Measurements from ENCODE around the gene CCNA1. TPM values are rescaled to one million over a fixed set of nuclear protein-coding genes. Genes with fewer than 3 reads are reported as not detected.

CCNA1 gene
- total RNA-seq, 1 experiment from 2014 or later = not detected

GRCh38 chr13:36412736-36413135 is 19.6 kb upstream of the CCNA1 start:
- ChIA-PET CTCF (no interaction called here), POLR2A (no interaction called here)
- H3K9me3 ChIP-seq (ENCODE audit: control insufficient read depth, insufficient read depth, low read depth, low read length) = no peaks in the 10 kb centered on the region
- H3K4me1 ChIP-seq (ENCODE audit: control insufficient read depth, insufficient read depth, low read length) = no peaks in the 10 kb centered on the region; the same call in 1 of the 2 replicates
- no peaks in the 10 kb centered on the region for H3K36me3 ChIP-seq (ENCODE audit: control insufficient read depth, insufficient read depth, low read length)
- no peaks in the 10 kb centered on the region for H3K27me3 ChIP-seq (ENCODE audit: control insufficient read depth, insufficient read depth, low read length)
- H3K27ac ChIP-seq (ENCODE audit: low read length) = no peak overlapping the region
- ATAC-seq = no peak
- TF ChIP-seq TCF7L2 (IDR thresholded peaks at IDR 0.05; ENCODE audit: low read depth, low read length) (no peak), REST (IDR thresholded peaks at IDR 0.05; ENCODE audit: insufficient read depth in 1 of 2, low read depth in 2 of 2, low read length in 1 of 2) (no peak), POLR2AphosphoS5 (IDR thresholded peaks at IDR 0.05; ENCODE audit: low read depth, low read length) (no peak), SIN3A (IDR thresholded peaks at IDR 0.05; ENCODE audit: borderline replicate concordance, insufficient read depth, low read depth, low read length) (no peak), CTCF (IDR thresholded peaks at IDR 0.05) (no peak)
- intact Hi-C loops (cut with micrococcal nuclease; ENCODE audit: unreplicated experiment) = no loop called here
- in situ Hi-C loops (cut with HindIII; ENCODE audit: low pct_unique_long_range_greater_than_20kb, low sequenced_read_pairs) = no loop called here
- no TSS peak for BruUV-seq (replicated peaks)
- DNase-seq (ENCODE audit: low read depth, low spot score) = no peak
- no peak overlapping the region for H3K4me3 ChIP-seq (ENCODE audit: low read depth in 2 of 2, low read length in 2 of 2)

GRCh38 chr13:36413161-36413560 is 19.1 kb upstream of the CCNA1 start:
- Histone ChIP-seq H3K4me3 (ENCODE audit: low read depth in 2 of 2, low read length in 2 of 2) (no peak overlapping the region), H3K27ac (ENCODE audit: low read length) (no peak overlapping the region), H3K9me3 (ENCODE audit: control insufficient read depth, insufficient read depth, low read depth, low read length) (no peaks in the 10 kb centered on the region), H3K27me3 (ENCODE audit: control insufficient read depth, insufficient read depth, low read length) (no peaks in the 10 kb centered on the region), H3K4me1 (ENCODE audit: control insufficient read depth, insufficient read depth, low read length) (no peaks in the 10 kb centered on the region; the same call in 1 of the 2 replicates), H3K36me3 (ENCODE audit: control insufficient read depth, insufficient read depth, low read length) (no peaks in the 10 kb centered on the region)
- TF ChIP-seq TCF7L2 (IDR thresholded peaks at IDR 0.05; ENCODE audit: low read depth, low read length) = no peak
- TF ChIP-seq POLR2AphosphoS5 (IDR thresholded peaks at IDR 0.05; ENCODE audit: low read depth, low read length) = no peak
- TF ChIP-seq SIN3A (IDR thresholded peaks at IDR 0.05; ENCODE audit: borderline replicate concordance, insufficient read depth, low read depth, low read length) = no peak
- no peak for TF ChIP-seq REST (IDR thresholded peaks at IDR 0.05; ENCODE audit: insufficient read depth in 1 of 2, low read depth in 2 of 2, low read length in 1 of 2)
- TF ChIP-seq CTCF (IDR thresholded peaks at IDR 0.05) = no peak
- POLR2A ChIA-PET = no interaction called here
- no TSS peak for BruUV-seq (replicated peaks)
- CTCF ChIA-PET = no interaction called here
- intact Hi-C loops (cut with micrococcal nuclease; ENCODE audit: unreplicated experiment) (no loop called here), in situ Hi-C loops (cut with HindIII; ENCODE audit: low pct_unique_long_range_greater_than_20kb, low sequenced_read_pairs) (no loop called here)
- ATAC-seq (no peak), DNase-seq (ENCODE audit: low read depth, low spot score) (no peak)

All from Panc1 (cell line).